Activated CD4-positive, alpha-beta T cell treated with anti-CD3 and anti-CD28 coated beads for 24 hours (primary cell): ENCODE results near the gene ZNF184.

Experiments
- DNase-seq, 2 donors: peaks; one replicate each; pipeline ENCODE4 v3.0.0-alpha.2; 2020; ENCODE audit warnings: low read depth in 2 of 2

ZNF184 gene

DNA sequence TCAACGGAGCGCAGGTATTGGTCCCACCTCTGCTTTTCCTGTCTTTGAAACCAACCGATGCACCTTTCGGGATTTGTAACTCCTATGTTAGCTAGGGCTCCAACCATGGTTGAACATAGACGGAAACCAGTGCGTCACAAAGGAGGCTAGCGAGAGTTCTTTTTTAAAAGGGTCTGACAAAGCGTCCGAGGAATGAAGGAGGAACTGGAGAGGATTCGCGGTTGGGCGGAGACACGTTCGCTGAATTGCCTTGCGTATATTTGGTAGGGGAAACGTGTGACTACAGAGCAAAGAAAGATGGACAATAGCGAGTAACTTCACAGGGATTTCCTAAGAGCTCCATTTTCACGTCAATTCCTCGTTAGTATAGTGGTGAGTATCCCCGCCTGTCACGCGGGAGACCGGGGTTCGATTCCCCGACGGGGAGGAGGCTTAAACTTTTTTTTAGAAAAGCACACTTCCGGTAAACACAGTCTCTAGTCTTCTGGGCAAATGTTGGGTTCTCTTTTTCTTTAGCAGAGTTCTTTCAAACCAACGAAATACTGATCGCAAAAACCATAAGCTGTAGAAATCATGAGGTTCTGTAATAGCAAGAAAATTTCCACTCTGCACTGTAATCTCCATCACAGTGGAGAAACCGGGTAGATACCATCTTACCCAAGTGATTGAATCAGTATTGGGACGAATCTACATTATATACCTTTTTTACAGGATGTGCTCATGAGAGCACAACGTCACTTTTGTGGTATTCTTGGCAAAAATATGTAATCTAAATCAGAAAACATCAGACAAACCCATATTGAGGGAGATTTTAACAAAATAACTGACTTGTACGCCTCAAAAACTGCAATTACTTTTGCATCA lies 6.6 kb upstream of the ZNF184 start:
- peak; percentile 73 to 89 for DNase-seq

DNA sequence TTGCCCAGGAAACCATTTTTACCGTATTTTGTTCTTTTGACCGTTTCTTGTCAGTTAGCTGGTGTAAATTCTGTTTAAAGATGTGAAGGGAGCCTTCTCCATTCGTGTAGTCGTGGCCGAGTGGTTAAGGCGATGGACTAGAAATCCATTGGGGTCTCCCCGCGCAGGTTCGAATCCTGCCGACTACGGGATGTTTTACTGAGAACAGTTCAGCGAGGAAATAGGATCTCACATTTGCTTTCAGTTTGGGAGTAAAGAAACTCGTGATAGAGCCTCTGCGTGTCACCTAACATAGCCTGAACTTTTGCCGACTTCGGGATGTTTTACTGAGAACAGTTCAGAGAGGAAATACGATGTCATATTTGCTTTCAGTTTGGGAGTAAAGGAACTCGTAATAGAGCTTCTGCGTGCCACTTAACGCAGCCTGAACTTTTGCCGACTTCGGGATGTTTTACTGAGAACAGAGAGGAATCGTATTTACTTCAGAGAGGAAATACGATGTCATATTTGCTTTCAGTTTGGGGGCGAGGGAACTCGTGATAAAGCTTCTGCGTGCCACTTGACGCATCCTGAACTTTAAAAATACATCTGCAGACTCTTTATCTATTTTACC lies 5.9 kb upstream of the ZNF184 start:
- peak; percentile 80 to 83 for DNase-seq

DNA sequence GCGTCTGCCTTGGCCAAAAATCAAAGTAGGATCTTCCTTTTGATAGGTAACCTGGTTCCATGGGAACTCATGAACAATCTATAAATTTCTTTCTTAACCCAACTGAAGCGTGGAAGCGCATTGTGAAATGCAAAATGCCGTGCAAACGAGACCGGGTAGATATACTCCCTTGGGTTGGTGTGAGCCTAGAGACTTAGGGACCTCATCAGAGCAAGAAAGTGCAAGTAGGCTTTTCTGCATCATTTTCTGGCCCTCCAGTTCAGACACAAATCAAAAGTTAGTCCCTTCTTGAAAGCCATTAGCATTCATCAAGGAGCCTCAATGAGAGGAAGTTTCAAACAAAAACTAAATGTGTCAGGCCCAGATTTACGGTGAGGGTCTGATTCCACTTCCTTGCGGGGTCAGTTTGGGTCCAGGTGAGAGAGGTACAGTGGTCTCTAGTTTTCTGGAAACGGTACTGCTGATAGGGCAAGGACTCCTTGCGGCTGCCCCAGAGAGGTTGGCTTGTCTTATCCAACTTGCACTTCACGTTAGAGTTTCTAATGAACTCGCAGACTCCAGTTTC lies 5.3 kb upstream of the ZNF184 start:
- no peak for DNase-seq

DNA sequence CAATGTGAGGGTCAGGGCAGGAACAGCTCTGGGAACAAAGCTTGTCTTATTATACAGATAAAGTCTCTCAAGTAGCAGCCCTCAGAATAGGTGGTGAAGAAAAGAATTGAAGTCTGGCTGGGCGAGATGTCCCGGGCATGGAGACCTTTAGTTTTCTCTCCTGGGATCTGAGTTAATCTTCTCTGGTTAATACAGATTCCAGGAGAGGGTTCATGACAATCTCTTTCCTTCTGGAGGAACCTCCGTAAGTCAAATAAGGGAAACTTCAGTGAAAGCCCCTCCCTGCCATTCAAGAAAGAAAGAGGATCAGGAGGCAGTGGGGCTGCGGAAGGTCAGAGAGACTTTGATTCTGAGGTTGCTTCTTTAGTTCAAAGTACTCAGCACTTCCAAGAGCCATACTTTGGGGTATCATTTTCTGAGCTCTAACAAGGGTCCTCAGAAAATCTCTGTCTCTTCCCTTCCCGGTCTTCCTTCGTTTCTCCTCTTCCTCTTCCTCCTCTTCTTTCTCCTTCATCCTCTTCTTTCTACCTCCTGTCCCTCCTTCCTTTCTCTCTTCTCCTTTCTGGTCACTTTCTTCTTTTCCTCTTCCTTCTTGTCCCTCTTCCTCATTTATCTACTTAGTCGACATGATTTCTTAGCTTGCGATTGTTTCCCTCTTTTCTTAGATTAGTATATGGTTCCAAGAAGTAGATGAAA lies 4.6 kb upstream of the ZNF184 start:
- DNase-seq, result no peak

DNA sequence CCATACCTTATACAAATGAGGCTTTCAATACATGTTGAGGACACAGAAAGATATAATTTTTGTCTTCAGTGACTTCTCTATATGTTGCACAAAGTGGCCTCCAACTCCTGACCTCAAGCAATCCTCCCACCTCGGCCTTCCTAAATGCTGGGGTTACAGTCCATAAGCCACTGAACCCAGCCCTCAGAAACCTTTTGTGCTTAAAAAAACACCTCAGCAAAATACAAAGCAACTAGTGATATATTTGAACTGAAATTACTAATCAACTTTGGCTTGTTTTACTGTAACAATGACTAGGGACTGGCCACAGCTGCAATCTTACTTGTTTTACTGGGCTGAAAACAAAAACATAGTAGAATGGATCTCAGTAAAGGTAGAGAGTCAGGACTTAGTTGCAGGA lies 3.2 kb upstream of the ZNF184 start:
- DNase-seq, result no peak

DNA sequence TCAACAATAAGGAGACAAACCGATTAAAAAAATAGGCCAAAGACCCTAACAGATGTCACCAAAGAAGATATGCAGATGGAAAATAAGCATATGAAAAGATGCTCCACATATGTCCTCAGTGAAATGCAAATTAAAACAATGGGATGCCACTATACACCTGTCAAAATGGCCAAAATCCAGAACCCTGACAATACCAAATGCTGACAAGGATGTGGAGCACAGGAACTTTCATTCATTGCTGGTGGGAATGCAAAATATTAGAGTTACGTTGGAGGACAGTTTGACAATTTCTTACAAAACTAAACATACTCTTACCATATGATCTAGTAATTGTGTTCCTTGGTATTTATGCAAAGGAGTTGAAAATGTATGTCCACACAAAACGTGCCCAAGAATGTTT lies 1.8 kb upstream of the ZNF184 start:
- DNase-seq, result no peak

DNA sequence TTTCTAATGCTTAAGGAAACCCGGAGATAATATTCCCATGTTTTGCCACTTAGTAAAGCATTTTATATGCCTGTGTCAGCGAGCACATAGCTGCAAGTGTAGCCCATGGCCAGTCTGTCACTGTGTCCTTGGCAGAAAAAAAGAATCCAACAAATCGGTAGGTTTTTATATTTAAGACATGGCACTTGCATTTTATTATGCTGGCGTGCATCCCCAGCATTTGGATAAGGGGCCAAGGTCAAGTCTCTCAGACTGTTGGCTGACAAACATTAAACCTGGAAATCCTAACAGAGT lies 1.2 kb upstream of the ZNF184 start:
- DNase-seq, result no peak

DNA sequence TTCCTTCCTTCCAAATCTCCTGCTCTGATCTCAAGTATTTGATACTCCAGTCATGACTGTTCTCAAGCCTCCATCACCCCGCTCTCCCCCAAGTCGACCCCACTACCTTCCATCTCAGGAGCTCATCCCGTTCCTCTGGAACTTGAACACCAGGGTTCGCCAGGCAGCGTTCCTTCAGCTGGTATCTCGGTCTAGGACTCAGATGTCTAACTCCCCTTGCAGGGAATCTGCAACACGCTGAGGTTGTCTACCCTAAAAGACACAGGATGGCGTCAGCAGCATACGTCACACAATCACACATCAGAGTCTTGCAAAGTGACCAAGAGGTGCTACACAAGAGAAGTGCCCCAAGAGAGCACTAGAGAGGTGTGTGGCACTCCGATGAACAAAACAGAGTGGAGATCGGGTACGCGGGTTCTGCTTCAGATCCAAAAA lies 706 bp downstream of the ZNF184 start:
- peak; percentile 21 to 54 for DNase-seq

DNA sequence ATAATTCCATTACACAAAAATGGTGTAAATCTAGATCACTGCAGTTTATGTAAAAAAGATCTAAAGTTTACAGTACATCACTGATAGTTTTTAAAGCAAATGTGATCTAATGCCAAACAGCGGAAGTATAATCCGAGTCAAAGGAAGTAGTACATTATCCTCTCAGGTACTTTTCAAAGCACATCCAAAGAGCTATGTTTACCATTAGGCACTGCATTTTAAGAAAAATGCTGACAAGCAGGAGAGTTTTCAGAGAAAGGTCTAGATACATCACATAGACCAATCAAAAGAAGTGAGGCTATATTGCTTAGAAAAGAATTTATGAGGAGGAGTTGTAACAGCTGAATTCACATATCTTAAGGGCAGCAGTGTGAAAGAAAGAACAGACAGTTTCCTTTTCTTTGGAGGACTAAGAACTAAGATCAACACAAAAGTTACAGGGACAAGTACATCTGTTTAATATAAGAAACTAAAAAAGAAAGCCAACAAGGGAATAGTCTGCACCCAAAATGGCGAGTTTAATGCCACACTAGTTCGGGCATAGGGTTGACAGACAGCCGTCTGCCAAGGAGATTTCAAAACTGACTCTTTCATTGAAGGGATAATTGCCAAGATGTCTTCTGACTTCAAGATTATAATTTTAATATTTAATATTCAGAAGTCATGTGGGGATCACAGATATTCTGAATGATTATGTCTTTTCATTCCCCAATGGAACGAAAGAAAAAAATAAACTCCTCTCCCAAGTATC lies 1.4 kb downstream of the ZNF184 start:
- DNase-seq, result no peak

DNA sequence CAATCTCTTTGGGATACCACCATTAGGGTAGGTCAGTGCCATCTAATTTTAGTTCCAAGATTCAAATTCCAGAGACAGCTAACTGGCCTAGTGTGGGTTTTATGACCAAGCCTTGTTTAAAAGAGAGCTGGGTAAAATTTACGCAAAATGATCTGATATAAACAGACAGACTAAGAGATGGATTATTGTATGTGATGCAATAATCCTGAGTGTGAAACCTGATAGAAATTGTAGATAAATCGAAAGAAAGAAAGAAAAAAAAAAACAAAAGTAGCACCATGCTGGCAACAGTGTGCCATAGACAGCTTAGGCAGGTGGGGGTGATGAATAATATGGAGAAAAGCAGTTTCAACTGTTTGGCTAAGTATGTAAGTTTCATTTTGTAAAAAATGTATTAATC lies 2.9 kb downstream of the ZNF184 start:
- no peak for DNase-seq

DNA sequence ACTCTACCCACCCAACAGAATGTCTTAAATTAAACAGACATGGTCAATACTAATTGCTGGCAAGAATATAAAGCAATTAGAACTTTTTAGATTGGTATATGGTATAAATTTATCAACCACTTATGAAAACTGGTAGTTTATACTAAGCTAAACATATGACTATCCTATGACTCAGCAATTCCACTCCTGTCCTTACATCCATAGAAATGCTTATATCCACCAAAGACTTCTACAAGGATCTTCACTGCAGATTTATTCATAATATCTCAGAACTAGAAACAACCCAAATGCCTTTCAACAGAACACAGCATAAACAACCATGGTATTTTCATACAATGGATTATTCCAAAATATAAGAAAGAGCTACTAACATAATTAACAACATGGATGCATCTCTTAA lies 4.6 kb downstream of the ZNF184 start:
- no peak for DNase-seq

DNA sequence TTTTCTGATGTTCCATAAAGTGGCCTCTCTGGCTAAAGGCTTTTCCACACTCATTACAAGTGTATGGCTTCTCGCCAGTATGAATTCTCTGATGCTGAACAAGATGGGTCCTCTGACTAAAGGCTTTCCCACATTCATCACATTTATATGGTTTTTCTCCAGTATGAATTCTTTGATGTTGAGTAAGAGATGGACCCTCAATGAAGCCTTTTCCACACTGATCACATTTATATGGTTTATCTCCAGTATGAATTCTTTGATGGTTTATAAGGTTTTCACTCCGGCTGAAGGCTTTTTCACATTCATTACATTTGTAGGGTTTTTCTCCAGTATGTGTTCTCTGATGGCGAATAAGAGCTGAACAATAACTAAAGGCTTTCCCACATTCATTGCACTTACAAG lies 20.4 kb downstream of the ZNF184 start:
- DNase-seq, result no peak

DNA sequence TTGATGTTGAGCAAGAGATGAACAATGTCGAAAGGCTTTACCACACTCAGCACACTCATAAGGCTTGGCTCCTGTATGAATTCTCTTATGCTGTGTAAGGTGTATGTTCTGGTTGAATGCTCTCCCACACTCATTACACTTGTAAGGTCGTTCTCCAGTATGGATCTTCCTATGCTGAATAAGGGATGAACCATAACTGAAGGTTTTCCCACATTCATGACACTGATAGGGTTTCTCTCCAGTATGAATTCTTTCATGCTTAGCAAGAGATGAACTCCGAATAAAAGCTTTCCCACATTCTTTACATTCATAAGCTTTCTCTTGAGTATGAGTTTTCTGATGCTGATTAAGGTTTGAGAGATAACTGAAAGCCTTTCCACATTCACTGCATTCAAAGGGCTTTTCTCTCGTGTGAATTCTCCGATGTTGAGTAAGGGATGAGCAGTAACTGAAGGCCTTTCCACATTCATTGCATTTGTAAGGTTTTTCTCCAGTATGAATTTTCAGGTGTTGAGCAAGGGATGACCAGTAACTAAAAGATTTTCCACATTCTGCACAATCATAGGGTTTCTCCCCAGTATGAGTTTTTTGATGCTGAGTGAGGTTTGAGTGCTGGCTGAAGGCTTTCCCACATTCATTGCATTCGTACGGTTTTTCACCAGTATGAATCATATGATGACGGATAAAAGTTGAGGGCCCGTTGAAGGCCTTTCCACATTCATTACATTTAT lies 21.1 kb downstream of the ZNF184 start:
- no peak for DNase-seq

DNA sequence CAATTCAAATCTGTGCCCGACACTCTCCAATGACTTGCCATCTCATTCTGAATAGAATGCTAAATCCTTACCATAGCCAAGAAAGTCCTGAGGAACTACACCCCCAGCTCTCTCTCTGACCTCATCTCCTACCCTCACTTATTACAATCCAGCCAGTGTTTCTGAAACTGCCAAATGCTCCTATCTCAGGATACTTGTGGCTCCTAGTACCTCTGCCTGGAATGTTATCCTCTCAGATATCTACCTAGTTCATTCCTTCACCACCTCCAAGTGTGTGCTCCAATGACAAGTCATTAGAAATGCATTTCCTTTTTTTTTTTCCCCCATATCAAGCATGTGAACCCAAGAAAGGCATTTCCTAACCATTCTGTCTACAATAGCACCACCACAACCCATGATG lies 24.4 kb downstream of the ZNF184 start:
- DNase-seq, result no peak

DNA sequence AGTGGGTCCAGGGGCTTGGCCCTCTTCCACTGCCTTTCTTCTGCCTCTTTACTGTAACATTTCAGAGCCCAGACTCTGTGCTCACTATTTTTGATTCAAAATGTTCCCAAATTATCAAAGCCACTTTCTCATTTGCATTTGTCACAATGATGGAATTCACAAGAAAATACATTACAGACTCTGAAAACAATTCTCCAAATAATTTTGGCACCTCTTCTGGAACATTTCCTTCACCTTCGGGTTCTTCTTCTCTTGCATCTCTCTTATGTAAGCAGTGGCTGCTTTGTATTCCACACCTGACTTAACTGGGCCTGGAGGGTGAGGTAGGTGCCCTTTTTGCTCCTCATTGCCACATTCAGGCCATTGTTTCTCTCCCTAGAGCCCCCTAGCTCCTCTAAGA lies 30.0 kb downstream of the ZNF184 start:
- no peak for DNase-seq

DNA sequence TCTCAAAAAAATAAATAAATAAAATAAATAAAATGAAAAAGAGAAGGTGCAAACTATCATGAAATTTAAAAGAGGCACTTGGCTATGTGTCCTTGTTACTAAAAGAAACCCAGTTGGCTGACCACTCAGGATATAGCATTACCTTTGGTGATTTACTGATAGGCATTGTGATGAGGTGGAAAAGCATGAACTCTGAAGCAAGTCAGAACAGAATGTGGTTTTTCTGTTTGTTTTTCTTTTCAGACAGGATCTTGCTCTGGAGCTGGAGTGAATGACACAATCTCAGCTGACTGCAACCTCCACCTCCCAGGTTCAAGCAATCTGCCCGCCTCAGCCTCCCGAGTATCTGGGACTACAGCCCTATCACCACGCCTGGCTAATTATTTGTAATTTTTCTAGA lies 31.9 kb downstream of the ZNF184 start:
- no peak for DNase-seq

DNA sequence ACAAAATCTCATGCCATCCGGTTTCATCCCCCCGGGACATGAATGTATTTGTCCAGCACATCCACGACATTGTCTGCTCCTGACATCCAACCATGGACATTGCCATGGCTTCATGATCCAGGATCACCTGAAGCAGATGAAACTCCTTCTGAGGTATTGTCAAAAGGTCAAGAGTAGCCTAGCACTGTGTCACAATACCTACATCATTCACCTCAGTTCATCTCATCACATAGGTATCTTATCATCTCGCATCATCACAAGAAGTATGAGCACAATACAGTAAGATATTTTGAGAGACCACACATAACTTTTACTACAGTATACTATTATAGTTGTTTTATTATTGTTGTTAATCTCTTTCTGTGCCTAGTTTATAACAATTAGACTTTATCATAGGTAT lies 33.5 kb downstream of the ZNF184 start:
- DNase-seq, result no peak

DNA sequence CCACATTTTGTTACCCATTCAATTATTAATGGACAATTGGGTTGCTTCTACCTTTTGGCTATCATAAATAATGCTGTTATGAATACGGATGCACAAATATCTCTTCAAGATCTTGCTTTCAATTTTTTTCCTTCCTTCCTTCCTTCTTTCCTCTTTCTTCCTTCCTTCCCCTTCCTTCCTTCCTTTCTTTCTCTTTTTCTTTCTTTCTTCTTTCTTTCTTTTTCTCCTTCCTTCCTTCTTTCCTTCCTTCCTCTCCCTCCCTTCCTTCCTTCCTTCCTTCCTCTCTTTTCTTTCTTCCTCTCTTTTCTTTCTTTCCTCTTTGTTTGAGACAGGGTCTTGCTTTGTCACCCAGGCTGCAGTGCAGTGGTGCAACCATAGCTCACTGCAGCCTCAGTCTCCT lies 39.2 kb downstream of the ZNF184 start:
- no peak for DNase-seq

DNA sequence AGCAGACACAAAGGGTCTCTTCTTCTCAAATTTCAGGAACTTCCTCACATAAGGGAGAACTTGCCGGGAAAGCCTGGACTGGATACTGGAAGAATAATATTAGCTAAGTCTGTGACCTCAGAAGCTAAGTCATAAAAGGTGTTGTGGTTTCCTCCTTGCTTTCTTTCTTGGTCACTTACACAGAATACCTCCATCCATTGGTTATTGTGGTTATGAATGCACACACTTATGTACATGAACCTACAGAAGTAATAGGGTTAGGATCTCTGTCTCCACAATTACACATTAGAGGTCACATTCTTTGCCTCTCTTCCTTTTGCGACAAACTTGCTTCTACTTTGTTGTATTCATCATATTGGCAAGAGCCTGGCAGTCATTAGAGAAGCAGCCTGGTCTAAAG lies 43.9 kb downstream of the ZNF184 start:
- no peak for DNase-seq

DNA sequence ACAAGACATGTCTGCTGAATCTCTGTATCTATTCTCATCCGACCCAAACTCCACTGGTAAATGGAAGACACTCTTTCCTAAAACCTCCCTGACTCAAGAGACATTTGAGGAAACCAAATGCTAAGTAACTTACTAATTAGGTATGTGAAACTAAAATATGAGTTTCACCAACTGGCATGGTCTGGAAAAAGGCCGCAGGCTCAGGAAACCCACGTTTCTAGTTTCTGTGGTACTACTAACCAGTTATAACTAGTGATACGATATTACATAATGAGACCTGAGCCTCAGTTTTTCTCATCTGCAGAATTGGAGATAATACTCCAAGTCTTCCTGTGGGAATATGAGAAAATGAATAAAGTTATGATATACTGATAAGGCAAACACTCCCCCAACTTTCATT lies 44.4 kb downstream of the ZNF184 start:
- DNase-seq, result no peak

DNA sequence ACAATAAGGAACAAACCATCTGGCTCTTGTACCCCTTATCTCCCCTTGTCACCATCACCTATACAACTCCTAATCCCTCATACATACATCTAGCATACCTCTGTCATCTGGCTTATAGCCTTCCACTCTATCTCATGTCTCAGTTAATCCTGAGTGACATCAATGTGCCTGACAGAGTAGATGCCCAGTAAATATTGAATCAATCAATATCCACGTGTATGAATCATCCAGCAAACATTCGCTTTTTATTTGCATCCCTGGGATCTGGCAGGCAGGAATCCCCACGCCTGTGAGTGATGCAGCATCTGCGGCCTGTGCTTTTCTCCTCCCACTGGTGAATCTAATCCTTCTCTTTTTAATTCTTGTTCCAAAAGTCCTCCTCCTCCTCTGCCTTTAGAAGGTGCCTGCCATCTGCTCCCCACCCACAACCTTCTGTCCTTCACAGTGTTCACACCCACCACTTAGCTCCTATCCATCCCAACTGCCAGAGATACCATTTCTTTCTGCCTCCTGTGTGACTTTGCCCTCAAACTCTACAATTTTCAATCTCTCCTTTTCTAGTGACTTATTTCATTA lies 46.8 kb downstream of the ZNF184 start:
- no peak for DNase-seq
